Endodermal cell (in vitro differentiated cells): Measurements from ENCODE around the gene ATXN2L. TPM values are rescaled to one million over a fixed set of nuclear protein-coding genes. Genes with fewer than 3 reads are reported as not detected.
A peak's percentile ranks its signal among the peaks of the same experiment; 100 is the strongest.

Experiments used
- DNase-seq: peaks from one replicate; pipeline ENCODE4 v3.0.0-alpha.2; 2017
- H3K27ac ChIP-seq: 2 replicates; pipeline ENCODE4 v1.5.1; 2013; ENCODE audit warnings: mild to moderate bottlenecking, low read depth, low read length, moderate library complexity
- H3K27me3 ChIP-seq: 2 replicates; pipeline ENCODE4 v1.6.1; 2013; ENCODE audit warnings: mild to moderate bottlenecking, low read length, moderate library complexity; ENCODE audit not compliant: insufficient read depth, control insufficient read depth, poor library complexity, severe bottlenecking
- H3K36me3 ChIP-seq: 2 replicates; pipeline ENCODE4 v1.7.0; 2013; ENCODE audit warnings: mild to moderate bottlenecking, low read length, moderate library complexity; ENCODE audit not compliant: control insufficient read depth, insufficient read depth
- H3K4me1 ChIP-seq: one replicate; pipeline ENCODE4 v1.7.0; 2013; ENCODE audit warnings: low read length; ENCODE audit not compliant: control insufficient read depth, insufficient read depth
- H3K4me3 ChIP-seq: 2 replicates; pipeline ENCODE4 v1.5.1; 2013; ENCODE audit warnings: mild to moderate bottlenecking, low read length, moderate library complexity
- H3K9ac ChIP-seq: 2 replicates; pipeline ENCODE4 v1.6.1; 2013; ENCODE audit warnings: mild to moderate bottlenecking, low read length, moderate library complexity; ENCODE audit not compliant: poor library complexity, severe bottlenecking; ENCODE audit errors: extremely low read depth
- H3K9me3 ChIP-seq: 2 replicates; pipeline ENCODE4 v1.6.1; 2013; ENCODE audit warnings: mild to moderate bottlenecking, low read length, moderate library complexity; ENCODE audit not compliant: control insufficient read depth
- H3K27ac Mint-ChIP-seq: 2 replicates; pipeline ENCODE4 v1.8.0; 2020; ENCODE audit warnings: mixed read lengths
- H3K27me3 Mint-ChIP-seq: 2 replicates; pipeline ENCODE4 v1.8.0; 2021; ENCODE audit warnings: mild to moderate bottlenecking, mixed read lengths; ENCODE audit not compliant: insufficient read depth
- H3K36me3 Mint-ChIP-seq: 2 replicates; pipeline ENCODE4 v1.8.0; 2020; ENCODE audit warnings: low read depth, mixed read lengths
- H3K4me1 Mint-ChIP-seq: 2 replicates; pipeline ENCODE4 v1.8.0; 2020; ENCODE audit warnings: mixed read lengths
- H3K4me3 Mint-ChIP-seq: 2 replicates; pipeline ENCODE4 v1.8.0; 2020; ENCODE audit warnings: mild to moderate bottlenecking, moderate library complexity, mixed read lengths
- H3K9me3 Mint-ChIP-seq: 2 replicates; pipeline ENCODE4 v1.8.0; 2020; ENCODE audit warnings: mild to moderate bottlenecking, mixed read lengths
- CTCF ChIP-seq: fragments of 200-600 bp; sonication (generic); conservative IDR thresholded peaks from 2 replicates; pipeline ENCODE4 v1.5.0; 2021; ENCODE audit warnings: antibody characterized with exemption, mild to moderate bottlenecking
- WGBS, 2 experiments: methylation state at CpG; one replicate each; pipeline versions ENCODE4 v1.1.5 to v1.1.7; 2013; ENCODE audit warnings: missing lambda C conversion rate in 2 of 2, mixed read lengths in 1 of 2; ENCODE audit not compliant: insufficient coverage in 1 of 2, insufficient read length in 1 of 2; 5-methylcytosine and 5-hydroxymethylcytosine counted together
- total RNA-seq, 2 donors: library from RNA; stranded (reverse); fragmentation: NEBNext Ultra II Directional in 1 of 2; extraction: Animal tissue kit (Norgen Biotek cat#: 25700) in 1 of 2; gene quantifications; 2 replicates in 1 of 2; 3 replicates in 1 of 2; pipeline ENCODE4 v1.2.1, GENCODE V29; 2021

Gene ATXN2L
- total RNA-seq, 2 donors from 2014 or later: 242 to 264 TPM

- no peaks in the 10 kb centered on the region for H3K4me1 ChIP-seq
- H3K9me3 Mint-ChIP-seq: no peaks in the 10 kb centered on the region
- H3K4me1 Mint-ChIP-seq: no peaks in the 10 kb centered on the region
- no peak for TF ChIP-seq CTCF
- DNase-seq: no peak
- H3K9ac ChIP-seq: no peak overlapping the region
- H3K36me3 ChIP-seq: peaks cover 77% of the 10 kb centered on the region
- H3K4me3 Mint-ChIP-seq: no peak overlapping the region
- no peaks in the 10 kb centered on the region for H3K27me3 ChIP-seq
- H3K27me3 Mint-ChIP-seq: no peaks in the 10 kb centered on the region
- 95 to 97% methylated on average over 10 to 25 of the region's 25 CpGs for WGBS, 2 experiments
- H3K27ac ChIP-seq: no peak overlapping the region
- no peak overlapping the region for H3K27ac Mint-ChIP-seq
- H3K9me3 ChIP-seq: no peaks in the 10 kb centered on the region
- H3K36me3 Mint-ChIP-seq: peaks cover 81% of the 10 kb centered on the region
- H3K4me3 ChIP-seq: no peak overlapping the region
These were observed 12.4 kb downstream of the ATXN2L start for GRCh38 chr16:28834873-28835863.

- Mint-ChIP-seq H3K36me3 (peaks cover 73% of the 10 kb centered on the region), H3K4me3 (no peak overlapping the region)
- TF ChIP-seq CTCF: no peak
These were observed 13.3 kb downstream of the ATXN2L start for GRCh38 chr16:28835864-28836760.

GRCh38 chr16:28836761-28837064, 13.9 kb downstream of the ATXN2L start:
- Histone ChIP-seq H3K9me3 (no peaks in the 10 kb centered on the region), H3K36me3 (peaks cover 65% of the 10 kb centered on the region), H3K4me1 (no peaks in the 10 kb centered on the region), H3K4me3 (no peak overlapping the region), H3K9ac (no peak overlapping the region), H3K27ac (no peak overlapping the region), H3K27me3 (no peaks in the 10 kb centered on the region)
- Mint-ChIP-seq H3K4me1 (no peaks in the 10 kb centered on the region), H3K9me3 (no peaks in the 10 kb centered on the region), H3K27ac (no peak overlapping the region), H3K4me3 (no peak overlapping the region), H3K36me3 (peaks cover 75% of the 10 kb centered on the region), H3K27me3 (no peaks in the 10 kb centered on the region)
- WGBS, 2 experiments: 99% methylated on average over 7 of the region's 8 CpGs; no CpG with 5 or more reads in 1 of the 2 experiments
- no peak for DNase-seq
- TF ChIP-seq CTCF: no peak

More at GRCh38 chr16:28835864-28836760, 13.3 kb downstream of the ATXN2L start:
- Mint-ChIP-seq H3K27ac (no peak overlapping the region), H3K27me3 (no peaks in the 10 kb centered on the region), H3K9me3 (no peaks in the 10 kb centered on the region), H3K4me1 (no peaks in the 10 kb centered on the region)
- H3K4me1 ChIP-seq: no peaks in the 10 kb centered on the region
- no peak overlapping the region for H3K4me3 ChIP-seq
- DNase-seq: peak; percentile 64
- no peaks in the 10 kb centered on the region for H3K27me3 ChIP-seq
- peaks cover 68% of the 10 kb centered on the region for H3K36me3 ChIP-seq
- no peaks in the 10 kb centered on the region for H3K9me3 ChIP-seq
- 80 to 94% methylated on average over 1 to 25 of the region's 25 CpGs for WGBS, 2 experiments
- no peak overlapping the region for H3K9ac ChIP-seq
- H3K27ac ChIP-seq: no peak overlapping the region
